ENCODE measurements around the gene WEE1.

WEE1 gene

DNA sequence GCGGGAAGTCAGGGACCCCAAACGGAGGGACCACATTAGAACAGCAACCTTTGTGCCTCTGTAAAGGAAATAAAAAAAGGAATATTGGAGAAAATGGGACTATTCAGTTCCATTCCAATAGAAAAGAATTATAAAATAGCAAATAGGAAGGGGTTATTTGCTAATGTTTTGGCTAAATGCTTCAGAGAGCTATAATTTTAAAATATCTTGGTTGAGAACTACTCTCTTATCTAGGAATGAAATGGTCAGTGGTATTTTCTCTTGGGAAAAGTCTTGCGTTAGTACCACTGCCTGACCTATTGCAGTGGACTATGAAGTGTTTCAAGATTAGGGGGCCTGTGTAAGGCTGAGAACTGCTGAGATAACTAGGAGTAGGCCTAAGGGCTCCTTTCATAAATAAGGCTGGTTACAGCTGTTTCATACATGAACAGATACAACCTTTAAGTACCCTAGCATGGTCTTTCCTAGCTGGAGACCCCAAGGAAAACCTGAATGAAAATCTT, 6.9 kb upstream of the WEE1 start:
- no peak for DNase-seq (ENCODE audit: low read depth)

DNA sequence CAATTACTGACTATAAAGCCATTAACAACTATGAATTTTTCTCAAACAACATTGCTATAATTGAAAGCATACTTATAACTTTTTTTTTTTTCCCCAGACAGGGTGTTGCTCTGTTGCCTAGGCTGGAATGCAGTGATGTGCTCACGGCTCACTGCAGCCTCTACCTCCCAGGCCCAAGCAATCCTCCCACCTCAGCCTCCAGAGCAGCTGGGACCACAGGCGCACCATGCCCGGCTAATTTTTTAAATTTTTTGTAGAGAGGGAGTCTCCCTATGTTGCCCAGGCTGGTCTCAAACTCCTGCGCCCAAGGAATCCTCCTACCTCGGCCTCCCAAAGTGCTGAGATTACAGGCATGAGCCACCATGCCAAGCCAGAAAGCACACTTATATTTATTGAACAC, 6.1 kb upstream of the WEE1 start:
- no peak for DNase-seq (ENCODE audit: low read depth)

DNA sequence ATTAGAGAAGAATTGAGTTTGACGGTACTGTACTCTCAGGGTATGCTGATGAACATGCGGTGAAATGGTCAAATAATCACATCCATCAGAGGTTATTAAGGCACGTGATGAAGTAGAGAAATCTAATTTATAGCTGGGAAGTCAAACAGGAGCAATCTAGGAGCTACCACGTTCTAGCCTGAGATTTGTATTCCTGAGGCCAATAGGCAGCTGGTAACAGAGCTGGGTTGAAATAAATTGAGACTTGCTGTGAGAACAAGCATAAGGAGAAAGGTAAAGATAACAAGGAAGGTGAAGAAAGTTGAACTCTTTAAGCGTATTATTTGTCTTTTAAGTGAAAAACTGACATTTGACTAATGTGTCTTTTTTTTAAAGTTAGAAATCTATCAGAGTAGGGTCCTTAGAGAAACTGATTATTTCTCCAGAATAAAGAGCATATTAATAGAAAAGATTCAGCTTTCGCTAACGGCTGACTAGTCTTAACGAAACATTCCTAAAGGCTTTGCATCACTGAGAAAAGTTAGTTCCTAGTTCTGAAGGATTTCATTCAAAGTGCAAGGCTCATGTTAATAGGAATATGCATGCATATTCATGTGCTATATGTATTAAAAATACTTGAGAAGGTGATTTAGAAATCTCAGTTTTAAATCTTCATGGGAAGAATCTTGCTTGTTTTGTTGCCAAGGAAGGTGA, 5.2 kb upstream of the WEE1 start:
- no peak for DNase-seq (ENCODE audit: low read depth)

DNA sequence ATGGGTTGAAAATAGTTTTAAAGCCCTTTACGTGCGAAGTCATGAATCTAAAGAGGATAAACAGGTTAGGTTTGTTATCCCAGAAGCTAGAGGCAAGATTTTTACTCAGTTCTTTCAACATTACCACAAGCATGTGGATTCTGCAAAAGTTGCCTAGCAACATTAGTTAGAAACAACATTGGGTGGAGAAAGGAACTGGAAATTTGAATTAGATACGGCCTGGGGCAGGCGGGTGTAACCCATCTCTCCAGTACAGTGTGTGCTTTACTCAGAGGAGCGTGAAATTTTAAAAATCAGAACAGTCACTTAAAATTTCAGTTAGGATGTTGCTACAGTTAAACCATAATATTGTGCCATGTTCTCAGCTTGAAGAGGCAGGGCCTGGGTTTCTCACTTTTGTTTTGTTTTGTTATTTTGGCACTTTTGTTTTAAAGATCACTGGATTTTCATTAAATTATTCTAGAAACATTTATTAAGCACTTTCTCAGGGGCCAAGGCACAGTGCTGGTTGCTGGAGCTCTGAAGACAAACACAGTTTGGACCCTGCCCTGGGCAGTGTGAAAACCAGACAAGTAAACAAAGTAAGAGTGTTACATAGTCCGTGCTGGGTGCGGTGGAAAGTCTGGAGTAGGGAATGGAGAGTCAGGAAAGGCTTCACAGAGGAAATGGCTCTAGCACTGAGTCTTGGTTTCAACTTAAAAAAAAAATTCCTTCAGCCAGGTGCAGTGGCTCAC, 4.4 kb upstream of the WEE1 start:
- DNase-seq (ENCODE audit: low read depth), result no peak

DNA sequence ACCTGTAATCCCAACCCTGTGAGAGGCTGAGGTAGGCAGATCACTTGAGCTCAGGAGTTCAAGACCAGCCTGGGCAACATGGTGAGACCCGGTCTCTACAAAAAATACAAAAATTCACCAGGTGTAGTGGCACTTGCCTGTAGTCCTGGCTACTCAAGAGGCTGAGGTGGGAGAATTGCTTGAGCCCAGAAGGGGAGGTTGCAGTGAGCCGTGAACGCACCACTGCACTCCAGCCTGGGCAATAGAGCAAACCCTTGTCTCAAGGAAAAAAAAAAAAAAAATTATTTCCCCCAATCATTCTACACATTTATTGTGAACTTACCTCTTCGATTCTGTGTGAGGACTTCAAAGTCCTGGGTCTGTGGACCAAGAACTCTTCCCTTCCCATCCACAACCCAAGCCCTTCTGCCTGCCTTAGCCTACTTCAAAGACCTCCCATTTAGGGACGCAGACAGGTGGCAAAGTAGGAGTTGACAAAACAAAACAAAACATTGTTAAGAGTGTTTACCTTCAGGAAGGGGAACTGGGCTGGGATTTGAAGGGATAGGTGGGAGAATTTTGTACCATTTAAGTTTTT, 3.8 kb upstream of the WEE1 start:
- DNase-seq (ENCODE audit: low read depth), result no peak

DNA sequence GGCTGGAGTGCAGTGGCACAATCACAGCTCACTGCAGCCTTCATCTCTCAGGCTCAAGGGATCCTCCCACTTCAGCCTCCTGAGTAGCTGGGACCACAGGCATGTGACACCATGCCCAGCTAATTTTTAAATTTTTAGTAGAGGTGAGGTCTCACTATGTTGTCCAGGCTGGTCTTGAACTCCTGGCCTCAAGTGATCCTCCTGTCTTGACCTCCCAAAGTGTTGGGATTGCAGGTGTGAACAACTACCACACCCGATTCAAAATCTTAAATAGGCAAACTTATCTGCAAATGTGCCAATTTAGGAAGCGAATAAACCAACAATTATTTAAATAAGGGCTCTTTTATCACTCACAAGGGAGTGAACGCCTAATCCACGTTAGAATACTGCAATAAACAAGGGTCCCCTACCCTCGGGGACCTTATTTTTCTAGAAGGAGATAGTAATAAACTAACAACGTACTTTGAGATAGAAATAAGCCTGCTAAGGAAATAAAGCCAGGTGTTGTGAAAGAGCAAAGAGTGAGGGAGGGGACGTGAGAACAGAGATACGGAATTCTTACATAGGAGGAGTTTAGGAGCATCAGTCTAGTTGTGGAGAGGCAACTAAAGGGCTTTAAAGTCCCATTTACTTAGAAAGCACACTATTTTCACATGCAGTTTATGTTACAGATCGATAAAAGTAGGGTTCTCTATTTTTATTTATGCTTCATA, 3.0 kb upstream of the WEE1 start:
- no peak for DNase-seq (ENCODE audit: low read depth)

DNA sequence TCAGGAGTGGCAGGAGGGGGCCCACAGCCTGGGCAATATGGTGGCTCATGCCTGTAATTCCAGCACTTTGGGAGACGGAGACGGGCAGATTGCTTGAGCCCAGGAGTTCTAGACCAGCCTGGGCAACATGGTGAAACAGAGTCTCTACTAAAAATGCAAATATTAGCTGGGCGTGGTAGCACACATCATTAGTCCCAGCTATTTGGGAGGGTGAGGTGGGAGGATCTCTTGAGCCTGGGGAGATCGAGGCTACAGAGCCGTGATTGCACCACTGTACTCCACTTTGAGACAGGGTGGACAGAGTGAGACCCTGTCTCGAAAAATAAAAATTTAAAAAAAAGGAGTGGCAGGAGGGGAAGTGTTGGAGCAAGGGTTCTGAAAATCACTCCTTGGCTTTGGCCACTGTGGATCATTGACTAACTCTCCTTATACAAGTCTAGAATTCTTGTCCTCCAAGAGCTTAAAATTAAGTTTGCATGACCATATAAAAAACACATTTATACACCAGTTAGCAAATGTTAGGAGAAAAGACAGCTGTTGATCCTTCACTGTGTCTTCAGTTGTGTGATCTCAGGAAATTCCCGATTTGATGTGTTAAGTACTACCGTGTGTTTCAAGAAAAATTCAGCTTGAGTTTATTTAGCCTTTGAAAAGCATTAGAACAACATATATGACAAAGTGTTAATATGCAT, 2.3 kb upstream of the WEE1 start:
- DNase-seq (ENCODE audit: low read depth), result no peak

DNA sequence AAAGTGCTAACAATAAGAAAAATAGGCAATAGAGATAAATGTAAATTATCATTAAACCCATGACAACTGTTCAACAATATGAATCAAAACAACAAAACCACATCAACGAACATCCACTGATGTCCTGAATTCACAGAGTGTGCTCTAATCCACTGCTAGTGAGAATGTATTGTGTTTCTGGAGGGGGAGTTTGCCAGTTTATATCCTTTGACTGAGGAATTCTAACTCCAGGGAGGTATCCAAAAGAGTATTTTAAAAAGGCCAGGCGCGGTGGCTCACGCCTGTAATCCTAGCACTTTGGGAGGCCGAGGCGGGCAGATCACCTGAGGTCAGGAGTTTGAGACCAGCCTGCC, 1.7 kb upstream of the WEE1 start:
- DNase-seq (ENCODE audit: low read depth), result no peak

DNA sequence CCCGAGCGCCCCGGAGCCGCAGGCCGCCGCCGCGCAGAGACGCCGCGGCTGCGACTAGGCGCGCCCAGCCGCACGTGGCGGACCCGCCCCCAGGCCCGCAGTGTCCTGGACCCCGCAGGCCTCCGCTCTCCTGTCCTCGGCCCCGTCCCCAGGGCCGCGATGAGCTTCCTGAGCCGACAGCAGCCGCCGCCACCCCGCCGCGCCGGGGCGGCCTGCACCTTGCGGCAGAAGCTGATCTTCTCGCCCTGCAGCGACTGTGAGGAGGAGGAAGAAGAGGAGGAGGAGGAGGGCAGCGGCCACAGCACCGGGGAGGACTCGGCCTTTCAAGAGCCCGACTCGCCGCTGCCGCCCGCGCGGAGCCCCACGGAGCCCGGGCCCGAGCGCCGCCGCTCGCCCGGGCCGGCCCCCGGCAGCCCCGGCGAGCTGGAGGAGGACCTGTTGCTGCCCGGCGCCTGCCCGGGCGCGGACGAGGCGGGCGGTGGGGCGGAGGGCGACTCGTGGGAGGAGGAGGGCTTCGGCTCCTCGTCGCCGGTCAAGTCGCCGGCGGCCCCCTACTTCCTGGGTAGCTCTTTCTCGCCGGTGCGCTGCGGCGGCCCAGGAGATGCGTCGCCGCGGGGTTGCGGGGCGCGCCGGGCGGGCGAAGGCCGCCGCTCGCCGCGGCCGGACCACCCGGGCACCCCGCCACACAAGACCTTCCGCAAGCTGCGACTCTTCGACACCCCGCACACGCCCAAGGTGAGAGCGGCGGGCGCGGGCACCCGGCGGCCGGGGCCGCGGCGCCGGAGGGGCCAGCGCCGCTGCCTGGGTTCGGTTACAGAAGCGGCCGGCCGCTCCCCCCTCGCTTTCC, 528 bp downstream of the WEE1 start:
- DNase-seq (ENCODE audit: low read depth), result no peak

DNA sequence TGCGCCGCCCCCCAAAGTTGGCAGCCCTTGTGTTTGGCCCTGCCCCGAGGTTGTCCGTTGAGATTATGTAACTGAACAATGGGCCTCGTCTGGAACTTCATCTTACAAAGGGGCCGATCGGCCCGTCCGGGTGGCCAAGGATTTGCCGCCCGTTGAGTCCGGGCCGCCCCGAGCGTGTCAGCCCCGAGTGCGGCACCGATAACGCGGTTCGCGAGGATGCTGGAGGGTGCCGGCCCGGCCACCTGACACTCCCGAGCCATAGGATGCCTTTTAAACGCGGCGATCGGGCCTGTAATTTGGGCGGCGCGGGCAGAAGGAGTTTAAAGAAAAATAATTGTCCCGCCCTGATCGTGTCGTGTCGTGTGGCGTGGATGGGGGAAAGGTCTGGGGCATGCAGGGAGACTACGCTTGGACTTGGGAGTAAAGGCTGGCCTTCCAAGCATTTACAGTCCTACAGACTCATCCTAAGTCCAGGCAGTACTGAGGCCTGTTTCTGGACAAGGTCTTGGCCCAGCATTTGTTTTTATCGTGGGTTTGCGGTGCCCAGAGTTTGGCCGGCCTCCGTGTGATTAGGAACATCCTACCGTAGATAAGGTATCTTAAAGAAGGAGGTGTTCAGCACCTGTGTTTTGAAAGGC, 1.3 kb downstream of the WEE1 start:
- no peak for DNase-seq (ENCODE audit: low read depth)

DNA sequence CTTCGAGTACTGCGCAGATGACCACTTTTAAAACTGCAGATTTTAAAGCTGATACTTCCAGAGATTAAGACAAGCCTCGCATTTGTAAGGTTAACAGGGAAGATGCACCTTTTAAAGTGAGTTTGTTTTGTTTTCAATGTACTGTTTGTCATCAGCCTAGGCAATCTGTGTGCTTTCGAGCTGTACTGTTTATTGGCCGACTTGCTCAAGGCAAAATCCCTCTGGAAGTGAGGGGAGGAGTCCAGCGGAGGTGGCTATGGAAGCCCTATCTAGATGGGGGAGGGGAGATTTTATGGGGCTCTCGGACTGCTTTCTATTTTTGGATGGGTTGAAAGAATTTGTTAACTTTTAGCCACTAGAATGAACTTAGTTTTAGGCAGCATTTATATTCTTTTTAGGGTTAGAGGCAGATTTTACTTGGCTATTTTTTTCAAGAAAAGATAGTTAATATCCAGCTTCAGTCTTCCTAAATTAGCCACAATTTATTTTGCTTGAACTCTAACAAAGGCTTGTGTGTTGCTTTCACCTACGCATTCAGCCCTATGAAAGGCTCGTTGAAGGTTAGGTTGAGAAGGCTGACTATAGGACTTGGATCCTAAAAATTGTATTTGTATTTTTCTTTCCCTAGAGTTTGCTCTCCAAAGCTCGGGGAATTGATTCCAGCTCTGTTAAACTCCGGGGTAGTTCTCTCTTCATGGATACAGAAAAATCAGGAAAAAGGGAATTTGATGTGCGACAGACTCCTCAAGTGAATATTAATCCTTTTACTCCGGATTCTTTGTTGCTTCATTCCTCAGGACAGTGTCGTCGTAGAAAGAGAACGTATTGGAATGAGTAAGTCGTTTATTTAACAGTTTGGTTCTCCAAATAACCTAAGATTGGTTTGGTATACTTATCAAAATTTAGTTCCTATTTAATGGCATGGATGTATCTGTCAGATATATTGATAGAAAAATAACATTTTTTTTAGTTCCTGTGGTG, 2.1 kb downstream of the WEE1 start:
- no peak for DNase-seq (ENCODE audit: low read depth)

DNA sequence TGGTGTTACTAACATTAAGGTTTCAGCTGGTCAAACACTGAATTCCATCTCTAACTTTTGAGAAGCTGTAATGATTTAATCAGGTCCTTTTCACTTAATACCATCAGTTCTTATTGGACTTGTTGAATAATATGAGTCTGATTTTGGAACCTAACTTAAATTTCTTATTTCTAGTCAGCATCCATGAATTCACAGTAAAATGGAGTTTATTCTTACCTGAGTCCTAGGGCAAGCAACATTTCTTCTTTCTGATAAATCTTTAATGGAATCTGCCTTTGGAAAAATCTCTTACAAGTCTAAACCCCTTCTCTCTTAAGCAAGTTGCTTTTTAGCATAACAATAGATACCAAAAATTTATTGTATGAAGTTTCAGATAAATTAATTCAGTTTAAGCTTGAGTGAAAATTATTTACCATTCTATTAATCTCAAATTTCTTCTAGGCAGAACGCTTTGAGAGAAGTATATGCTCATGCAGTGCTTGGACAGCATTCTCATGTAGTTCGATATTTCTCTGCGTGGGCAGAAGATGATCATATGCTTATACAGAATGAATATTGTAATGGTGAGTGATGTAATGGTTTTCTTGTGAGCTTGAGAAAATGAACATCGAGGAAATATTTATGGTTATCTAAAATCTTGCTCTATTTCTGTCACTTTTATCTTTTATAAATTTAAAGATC, 3.4 kb downstream of the WEE1 start:
- no peak for DNase-seq (ENCODE audit: low read depth)

DNA sequence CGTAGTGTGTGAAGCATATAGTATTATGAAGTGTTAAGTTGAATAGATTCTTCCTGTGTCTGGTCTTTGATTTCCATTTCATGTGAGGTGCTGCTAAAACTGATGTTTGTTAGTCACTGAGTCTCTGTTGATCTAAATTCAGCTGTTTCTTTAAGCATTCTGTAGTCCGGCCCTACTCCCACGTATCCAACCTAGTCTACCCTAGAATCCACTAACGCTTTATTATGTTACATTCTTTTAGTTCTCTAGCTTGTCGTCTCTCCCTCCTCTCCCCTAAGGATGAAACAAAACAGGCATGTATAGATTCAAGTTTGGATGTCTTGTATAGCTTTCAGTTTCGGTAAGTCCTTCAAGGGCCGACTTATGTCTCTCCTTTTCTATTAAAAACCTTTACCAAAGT, 4.1 kb downstream of the WEE1 start:
- DNase-seq (ENCODE audit: low read depth), result no peak

DNA sequence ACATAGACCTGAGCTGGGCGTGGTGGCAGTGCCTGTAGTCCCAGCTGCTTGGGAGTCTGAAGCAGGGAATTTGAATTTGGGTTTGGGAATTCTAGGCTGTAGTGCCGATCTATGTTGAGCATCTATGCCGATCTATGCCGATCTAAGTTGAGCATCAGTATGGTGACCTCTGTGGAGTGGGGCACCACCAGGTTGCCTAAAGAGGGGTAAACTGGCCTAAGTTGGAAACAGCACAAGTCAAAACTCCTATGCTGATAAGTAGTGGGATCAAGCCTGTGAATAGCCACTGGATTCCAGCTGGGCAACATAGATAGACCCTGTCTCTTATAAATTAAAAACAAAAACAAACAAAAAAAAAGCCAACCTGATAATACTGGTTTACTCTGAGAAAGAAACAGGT, 7.4 kb downstream of the WEE1 start:
- DNase-seq (ENCODE audit: low read depth), result no peak

DNA sequence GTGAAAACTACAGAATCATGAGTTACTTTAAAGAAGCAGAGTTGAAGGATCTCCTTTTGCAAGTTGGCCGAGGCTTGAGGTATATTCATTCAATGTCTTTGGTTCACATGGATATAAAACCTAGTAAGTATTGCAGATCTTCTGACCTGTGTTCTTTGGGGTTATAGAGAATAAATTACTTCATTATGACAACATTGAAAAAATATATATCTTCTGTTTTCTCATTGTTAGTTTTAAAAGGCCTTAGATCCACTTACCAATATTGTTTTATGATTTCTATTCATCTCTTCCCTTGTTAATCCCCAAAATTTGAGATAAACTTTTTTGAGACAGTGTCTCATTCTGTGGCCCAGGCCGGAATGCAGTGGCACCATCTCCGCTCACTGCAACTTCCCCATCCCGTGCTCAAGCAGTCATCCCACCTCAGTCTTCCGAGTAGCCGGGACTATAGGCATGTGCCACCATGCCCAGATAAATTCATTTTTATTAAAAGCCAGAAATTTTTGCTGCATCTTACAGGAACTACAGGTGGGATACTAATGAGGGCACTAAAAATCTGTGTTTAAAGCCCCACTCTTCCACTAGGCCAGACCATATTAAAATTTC, 8.2 kb downstream of the WEE1 start:
- no peak for DNase-seq (ENCODE audit: low read depth)

DNA sequence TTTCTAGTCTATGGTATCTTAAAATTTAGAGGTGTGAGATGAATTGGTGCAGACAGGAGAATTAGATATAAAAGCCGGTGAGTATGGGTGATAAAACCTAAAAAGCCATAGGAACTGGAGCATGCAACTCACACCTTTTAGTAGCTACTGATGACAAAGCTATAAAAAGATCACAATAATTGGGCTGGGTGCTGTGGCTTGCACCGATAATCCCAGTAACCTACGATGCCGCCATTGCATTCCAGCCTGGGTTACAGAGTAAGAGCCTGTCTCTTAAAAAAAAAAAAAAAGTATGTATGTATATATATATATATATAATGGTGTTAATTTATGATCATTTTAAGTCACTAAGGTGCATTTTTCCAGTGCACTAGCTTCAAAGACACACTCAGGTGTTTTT, 17.2 kb downstream of the WEE1 start:
- DNase-seq (ENCODE audit: low read depth), result no peak

DNA sequence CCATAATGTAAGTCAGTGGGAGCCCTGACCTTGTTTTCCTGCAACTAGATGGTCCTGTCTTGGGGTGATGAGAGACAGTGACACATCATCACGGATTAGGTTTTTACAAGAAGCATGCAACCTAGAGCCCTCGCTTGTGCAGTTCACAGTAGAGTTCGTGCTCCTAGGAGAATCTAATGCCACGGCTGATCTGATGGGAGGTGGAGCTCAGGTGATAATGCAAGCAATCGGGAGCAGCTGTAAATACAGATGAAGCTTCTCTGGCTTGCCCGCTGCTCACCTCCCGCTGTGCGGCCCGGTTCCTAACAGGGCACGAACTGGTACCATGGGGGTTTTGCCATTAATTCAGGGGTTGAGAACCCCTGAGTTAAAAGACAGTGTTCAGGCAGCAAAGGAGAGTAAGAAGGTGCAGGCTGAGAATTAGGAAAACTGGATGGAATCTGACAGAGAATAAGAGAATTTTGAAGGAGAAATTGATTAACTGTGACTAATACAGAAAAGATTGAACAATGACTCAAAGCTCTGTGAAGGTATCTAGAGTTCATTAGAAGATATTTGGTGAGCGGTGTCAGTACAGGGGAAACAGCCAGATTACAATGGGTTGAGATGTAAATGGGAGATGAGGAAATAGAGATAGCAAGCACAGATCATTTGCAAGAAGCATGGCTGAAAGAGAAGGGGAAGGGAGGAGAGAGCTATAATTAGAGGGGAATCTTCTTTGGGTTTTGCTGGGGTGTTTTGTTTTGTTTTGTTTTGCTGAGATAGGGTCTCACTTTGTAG, 21.0 kb downstream of the WEE1 start:
- no peak for DNase-seq (ENCODE audit: low read depth)

Measured in stimulated activated CD4-positive, alpha-beta T cell treated with anti-CD3 and anti-CD28 coated beads, Interleukin-2, amount 100 ng/mL, for 4 hours (primary cell).